HG02678 (cell line): ENCODE results near the gene PAEP.
"Not testable (repeated sequence)": the region's sequence is repeated elsewhere in the genome, so short reads cannot be mapped to it uniquely, and the experiment has no call there.

Experiments
- ATAC-seq: cut with Tn5 transposase; IDR thresholded peaks from one replicate; pipeline ENCODE4 v1.9.1; 2021; ENCODE audit warnings: mild to moderate bottlenecking, moderate library complexity; ENCODE audit not compliant: unreplicated experiment

PAEP gene

GRCh38 chr9:135549478-135550343 is 11.8 kb upstream of the PAEP start:
- ATAC-seq, result not testable (repeated sequence)

GRCh38 chr9:135550344-135550918 is 11.1 kb upstream of the PAEP start:
- ATAC-seq, result no peak

- no peak for ATAC-seq
Measured at GRCh38 chr9:135551031-135551430, 10.5 kb upstream of the PAEP start.

- no peak for ATAC-seq
Measured at GRCh38 chr9:135551456-135551855, 10.1 kb upstream of the PAEP start.

- no peak for ATAC-seq
Measured at GRCh38 chr9:135552021-135552697, 9.4 kb upstream of the PAEP start.

GRCh38 chr9:135552698-135553171 is 8.8 kb upstream of the PAEP start:
- no peak for ATAC-seq

GRCh38 chr9:135554718-135555117 is 6.8 kb upstream of the PAEP start:
- ATAC-seq, result no peak

GRCh38 chr9:135555203-135555602 is 6.4 kb upstream of the PAEP start:
- ATAC-seq, result no peak

GRCh38 chr9:135555910-135556309 is 5.6 kb upstream of the PAEP start:
- no peak for ATAC-seq

GRCh38 chr9:135559606-135560005 is 1.9 kb upstream of the PAEP start:
- ATAC-seq, result no peak

GRCh38 chr9:135562235-135562745 is 734 bp downstream of the PAEP start:
- no peak for ATAC-seq

- ATAC-seq, result no peak
Measured at GRCh38 chr9:135563039-135563476, 1.5 kb downstream of the PAEP start.

GRCh38 chr9:135563858-135564257 is 2.3 kb downstream of the PAEP start:
- ATAC-seq, result no peak

- ATAC-seq, result no peak
Measured at GRCh38 chr9:135565141-135565628, 3.6 kb downstream of the PAEP start.

- ATAC-seq, result no peak
Measured at GRCh38 chr9:135565636-135566035, 4.1 kb downstream of the PAEP start.

- ATAC-seq, result no peak
Measured at GRCh38 chr9:135566552-135566951, 5.0 kb downstream of the PAEP start.

- no peak for ATAC-seq
Measured at GRCh38 chr9:135567311-135567710, 5.8 kb downstream of the PAEP start.

- ATAC-seq, result no peak
Measured at GRCh38 chr9:135568026-135568425, 6.5 kb downstream of the PAEP start.

GRCh38 chr9:135570456-135570855 is 8.9 kb downstream of the PAEP start:
- ATAC-seq, result no peak

- ATAC-seq, result no peak
Measured at GRCh38 chr9:135572233-135572632, 10.7 kb downstream of the PAEP start.

GRCh38 chr9:135573124-135573523 is 11.6 kb downstream of the PAEP start:
- no peak for ATAC-seq
